OCI-LY7 (cell line): ENCODE data around the gene SNCA. TPM values are rescaled to one million over a fixed set of nuclear protein-coding genes. Genes with fewer than 3 reads are reported as not detected.

ENCODE experiments used
- BruUV-seq: library from RNA; stranded (reverse); fragments of 400-500 nt; replicated peaks from 2 replicates; lab custom pipeline; 2021; lab: Mats Ljungman, UMichigan
- CTCF ChIA-PET: fragments of 300-600 bp; sonication (Branson Sonifier 250); formaldehyde crosslinking; loops from one replicate; lab custom pipeline; 2022; ENCODE audit warnings: antibody characterized with exemption; ENCODE audit not compliant: unreplicated experiment; lab: Charles Lee
- POLR2A ChIA-PET: fragments of 300-600 bp; sonication (Branson Sonifier 250); formaldehyde crosslinking; loops from one replicate; lab custom pipeline; 2022; ENCODE audit warnings: antibody characterized with exemption; lab: Charles Lee
- DNase-seq: peaks from one replicate; pipeline ENCODE4 v3.0.0-alpha.2; 2015; ENCODE audit warnings: low spot score
- H2AFZ ChIP-seq: fragments of 200-600 bp; sonication (generic), shearing (Covaris generic); 2 replicates; pipeline ENCODE4 v1.6.1; 2014; ENCODE audit warnings: mild to moderate bottlenecking, antibody characterized with exemption, low read length, moderate library complexity
- H3K27ac ChIP-seq: fragments of 200-600 bp; sonication (generic); 2 replicates; pipeline ENCODE4 v1.5.1; 2014; ENCODE audit warnings: mixed run types, low read depth, mild to moderate bottlenecking, moderate library complexity, low read length, inconsistent platforms; ENCODE audit not compliant: poor library complexity, severe bottlenecking
- H3K36me3 ChIP-seq: fragments of 200-600 bp; sonication (generic); 2 replicates; pipeline ENCODE4 v1.6.1; 2014; ENCODE audit warnings: mild to moderate bottlenecking, antibody characterized with exemption, low read length, moderate library complexity, mixed read lengths; ENCODE audit not compliant: insufficient read depth
- H3K4me1 ChIP-seq: fragments of 200-600 bp; sonication (generic); 2 replicates; pipeline ENCODE4 v1.5.1; 2014; ENCODE audit warnings: mild to moderate bottlenecking, low read length; ENCODE audit not compliant: insufficient read depth, poor library complexity, severe bottlenecking
- H3K4me2 ChIP-seq: fragments of 200-600 bp; sonication (generic); 2 replicates; pipeline ENCODE4 v1.6.1; 2014; ENCODE audit warnings: mild to moderate bottlenecking, low read length
- H3K4me3 ChIP-seq: fragments of 200-600 bp; sonication (generic); 2 replicates; pipeline ENCODE4 v1.5.1; 2014; ENCODE audit warnings: mild to moderate bottlenecking, low read depth, low read length; ENCODE audit not compliant: poor library complexity, severe bottlenecking
- H3K79me2 ChIP-seq: fragments of 200-600 bp; sonication (generic); 2 replicates; pipeline ENCODE4 v1.6.1; 2016; ENCODE audit warnings: low read depth, mild to moderate bottlenecking, low read length, moderate library complexity, mixed read lengths; ENCODE audit not compliant: insufficient read depth
- H3K9me2 ChIP-seq: fragments of 200-600 bp; sonication (generic); 2 replicates; pipeline ENCODE4 v1.6.1; 2016; ENCODE audit warnings: mild to moderate bottlenecking, low read length, mixed read lengths; ENCODE audit not compliant: insufficient read depth
- H3K9me3 ChIP-seq: fragments of 200-600 bp; sonication (generic); 2 replicates; pipeline ENCODE4 v1.6.1; 2014; ENCODE audit warnings: mild to moderate bottlenecking, mixed run types, low read length, mixed read lengths
- H4K20me1 ChIP-seq: fragments of 200-600 bp; sonication (generic); 2 replicates; pipeline ENCODE4 v1.6.1; 2014; ENCODE audit warnings: mild to moderate bottlenecking, antibody characterized with exemption, low read length, moderate library complexity, mixed read lengths; ENCODE audit not compliant: insufficient read depth
- CTCF ChIP-seq: fragments of 200-600 bp; sonication (generic); conservative IDR thresholded peaks from 2 replicates; pipeline ENCODE4 v1.5.1; 2014; ENCODE audit warnings: mild to moderate bottlenecking, antibody characterized with exemption, low read length, moderate library complexity, mixed read lengths
- EZH2phosphoT487 ChIP-seq: fragments of 200-600 bp; sonication (generic); IDR thresholded peaks from 2 replicates; pipeline ENCODE4 v1.6.1; 2018; ENCODE audit warnings: low read depth, borderline replicate concordance, mild to moderate bottlenecking, mixed run types, antibody characterized with exemption, low read length, moderate library complexity, mixed read lengths
- intact Hi-C: fragments of 100-400 bp; cut with micrococcal nuclease; formaldehyde crosslinking; loops from one replicate; pipeline ENCODE4 v1.10.0; 2022; ENCODE audit not compliant: unreplicated experiment
- total RNA-seq, 2 experiments: library from RNA; depleted of rRNA in 1 of 2; stranded (reverse); fragments of >200 nt in 1 of 2; shearing (Covaris generic) in 1 of 2; gene quantifications; 2 replicates each; pipeline ENCODE4 v1.2.3, GENCODE V29; 2014 to 2022

SNCA gene
- total RNA-seq, 2 experiments from 2014 or later, result not detected

DNA sequence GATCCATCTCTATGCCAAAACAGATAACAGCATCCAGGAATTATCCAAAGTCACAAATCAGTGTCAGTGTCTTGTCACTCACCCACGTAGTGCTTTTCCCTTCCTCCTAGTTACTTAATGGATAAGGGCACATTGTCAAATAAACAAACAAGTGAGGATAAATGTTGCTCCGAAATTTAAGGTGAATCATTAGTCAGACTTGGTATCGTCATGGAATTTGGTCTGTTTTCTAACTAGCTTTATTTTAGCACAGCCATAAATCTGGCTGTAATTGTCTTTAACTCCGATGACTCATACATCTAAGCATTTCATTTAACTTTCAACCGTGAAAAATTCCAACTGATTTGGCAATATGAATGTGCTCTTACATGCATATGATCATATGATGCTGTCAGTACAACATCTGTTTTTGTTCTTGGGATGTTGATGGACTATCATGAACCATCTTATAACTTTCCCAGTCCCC is 83.3 kb downstream of the SNCA start:
- DNase-seq, result no peak
- Histone ChIP-seq H3K9me2 (no peaks in the 10 kb centered on the region), H3K4me3 (no peak overlapping the region), H3K27ac (no peak overlapping the region), H3K9me3 (no peaks in the 10 kb centered on the region), H3K79me2 (no peaks in the 10 kb centered on the region), H4K20me1 (no peaks in the 10 kb centered on the region), H3K4me1 (no peaks in the 10 kb centered on the region), H3K36me3 (no peaks in the 10 kb centered on the region), H2AFZ (no peak overlapping the region), H3K4me2 (no peak overlapping the region)
- CTCF ChIA-PET, result no interaction called here
- intact Hi-C loops, result no loop called here
- no TSS peak for BruUV-seq
- TF ChIP-seq CTCF (no peak), EZH2phosphoT487 (no peak)
- POLR2A ChIA-PET, result interaction anchor here (0.6 kb wide), 1 partner anchor 10 kb away, joined by 3 read pairs; no protein-coding TSS in a partner anchor

- Histone ChIP-seq H3K36me3 (no peaks in the 10 kb centered on the region), H2AFZ (no peak overlapping the region), H3K4me3 (no peak overlapping the region), H3K27ac (no peak overlapping the region), H4K20me1 (no peaks in the 10 kb centered on the region), H3K9me3 (no peaks in the 10 kb centered on the region), H3K4me2 (no peak overlapping the region), H3K79me2 (no peaks in the 10 kb centered on the region), H3K9me2 (no peaks in the 10 kb centered on the region), H3K4me1 (no peaks in the 10 kb centered on the region)
- ChIA-PET POLR2A (no interaction called here), CTCF (no interaction called here)
- TF ChIP-seq EZH2phosphoT487 (no peak), CTCF (no peak)
- intact Hi-C loops, result no loop called here
- BruUV-seq, result no TSS peak
- no peak for DNase-seq
These were observed 83.9 kb downstream of the SNCA start for GRCh38 chr4:89752932-89753598.

GRCh38 chr4:89751416-89751815 is 85.5 kb downstream of the SNCA start:
- H3K4me3 ChIP-seq, result no peak overlapping the region
- no peak overlapping the region for H3K27ac ChIP-seq
- intact Hi-C loops, result no loop called here
- H4K20me1 ChIP-seq, result no peaks in the 10 kb centered on the region
- no peaks in the 10 kb centered on the region for H3K9me3 ChIP-seq
- POLR2A ChIA-PET, result no interaction called here
- no peak overlapping the region for H3K4me2 ChIP-seq
- H3K79me2 ChIP-seq, result no peaks in the 10 kb centered on the region
- DNase-seq, result no peak
- H3K36me3 ChIP-seq, result no peaks in the 10 kb centered on the region
- CTCF ChIA-PET, result interaction anchor here (1.1 kb wide), 1 partner anchor 12 kb away, joined by 3 read pairs; no protein-coding TSS in a partner anchor
- TF ChIP-seq EZH2phosphoT487 (no peak), CTCF (no peak)
- H3K9me2 ChIP-seq, result no peaks in the 10 kb centered on the region
- H3K4me1 ChIP-seq, result no peaks in the 10 kb centered on the region
- no peak overlapping the region for H2AFZ ChIP-seq
- no TSS peak for BruUV-seq
